ENCODE data around the gene DPH2. TPM values are rescaled to one million over a fixed set of nuclear protein-coding genes. Genes with fewer than 3 reads are reported as not detected.

The DPH2 gene
- total RNA-seq, 1 donor from 2014 or later, result 9.5 TPM

DNA sequence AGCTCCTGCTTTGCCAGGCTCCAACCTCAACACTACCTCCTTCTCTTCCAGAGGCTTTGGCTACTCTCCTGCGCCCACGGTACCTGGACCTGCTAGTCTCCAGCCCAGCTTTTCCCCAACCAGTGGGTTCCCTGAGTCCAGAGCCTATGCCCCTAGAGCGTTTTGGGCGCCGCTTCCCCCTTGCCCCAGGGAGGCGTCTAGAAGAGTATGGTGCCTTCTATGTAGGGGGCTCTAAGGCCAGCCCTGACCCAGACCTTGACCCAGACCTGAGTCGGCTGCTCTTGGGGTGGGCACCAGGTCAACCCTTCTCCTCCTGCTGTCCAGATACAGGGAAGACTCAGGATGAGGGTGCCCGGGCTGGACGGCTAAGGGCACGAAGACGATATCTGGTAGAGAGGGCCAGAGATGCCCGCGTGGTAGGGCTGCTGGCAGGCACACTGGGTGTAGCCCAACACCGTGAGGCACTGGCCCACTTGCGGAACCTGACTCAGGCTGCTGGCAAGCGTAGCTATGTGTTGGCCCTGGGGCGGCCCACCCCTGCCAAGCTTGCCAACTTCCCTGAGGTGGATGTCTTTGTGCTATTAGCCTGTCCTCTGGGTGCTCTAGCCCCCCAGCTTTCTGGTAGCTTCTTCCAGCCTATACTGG lies 1.6 kb downstream of the DPH2 start:
- H3F3A ChIP-seq (ENCODE audit: low read depth), result peaks cover 30% of the 10 kb centered on the region
- H3K27me3 ChIP-seq, result no peaks in the 10 kb centered on the region
- H3K4me3 Mint-ChIP-seq, result peak overlapping the region; percentile 96
- H3K4me2 ChIP-seq, result no peak overlapping the region
- DNase-seq (ENCODE audit: low spot score), result no peak
- H3K9me3 Mint-ChIP-seq, result no peaks in the 10 kb centered on the region
- no peak overlapping the region for H3K27ac Mint-ChIP-seq
- H2AFZ ChIP-seq (replicated peaks), result no peak overlapping the region
- no peaks in the 10 kb centered on the region for H3K9me3 ChIP-seq (ENCODE audit: low read depth)
- TF ChIP-seq, protein P1, sequence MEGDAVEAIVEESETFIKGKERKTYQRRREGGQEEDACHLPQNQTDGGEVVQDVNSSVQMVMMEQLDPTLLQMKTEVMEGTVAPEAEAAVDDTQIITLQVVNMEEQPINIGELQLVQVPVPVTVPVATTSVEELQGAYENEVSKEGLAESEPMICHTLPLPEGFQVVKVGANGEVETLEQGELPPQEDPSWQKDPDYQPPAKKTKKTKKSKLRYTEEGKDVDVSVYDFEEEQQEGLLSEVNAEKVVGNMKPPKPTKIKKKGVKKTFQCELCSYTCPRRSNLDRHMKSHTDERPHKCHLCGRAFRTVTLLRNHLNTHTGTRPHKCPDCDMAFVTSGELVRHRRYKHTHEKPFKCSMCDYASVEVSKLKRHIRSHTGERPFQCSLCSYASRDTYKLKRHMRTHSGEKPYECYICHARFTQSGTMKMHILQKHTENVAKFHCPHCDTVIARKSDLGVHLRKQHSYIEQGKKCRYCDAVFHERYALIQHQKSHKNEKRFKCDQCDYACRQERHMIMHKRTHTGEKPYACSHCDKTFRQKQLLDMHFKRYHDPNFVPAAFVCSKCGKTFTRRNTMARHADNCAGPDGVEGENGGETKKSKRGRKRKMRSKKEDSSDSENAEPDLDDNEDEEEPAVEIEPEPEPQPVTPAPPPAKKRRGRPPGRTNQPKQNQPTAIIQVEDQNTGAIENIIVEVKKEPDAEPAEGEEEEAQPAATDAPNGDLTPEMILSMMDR (IDR thresholded peaks at IDR 0.05), result no peak
- TF ChIP-seq EZH2phosphoT487 (IDR thresholded peaks at IDR 0.05), result no peak
- no peak for TF ChIP-seq EZH2 (IDR thresholded peaks at IDR 0.05)
- peaks cover 27% of the 10 kb centered on the region for H3K79me2 ChIP-seq (ENCODE audit: low read depth)
- H3K36me3 ChIP-seq, result no peaks in the 10 kb centered on the region
- H3K9ac ChIP-seq, result no peak overlapping the region
- peaks cover 18% of the 10 kb centered on the region for H4K20me1 ChIP-seq (ENCODE audit: low read depth)
- peaks cover 34% of the 10 kb centered on the region for H3K4me1 Mint-ChIP-seq
- peaks cover 7% of the 10 kb centered on the region for H3K36me3 Mint-ChIP-seq
- peaks cover 7% of the 10 kb centered on the region for H3K4me1 ChIP-seq
- H3K4me3 ChIP-seq, result no peak overlapping the region
- H3K27me3 Mint-ChIP-seq (ENCODE audit: insufficient read depth, low read depth), result no peaks in the 10 kb centered on the region
- H3K27ac ChIP-seq, result no peak overlapping the region

GRCh38 chr1:43973981-43974442 lies 4.2 kb downstream of the DPH2 start:
- Histone ChIP-seq H3F3A (ENCODE audit: low read depth) (peaks cover 42% of the 10 kb centered on the region), H3K4me2 (peak overlapping the region; percentile 100), H3K79me2 (ENCODE audit: low read depth) (peaks cover 31% of the 10 kb centered on the region), H3K4me3 (peak overlapping the region; percentile 80), H2AFZ (replicated peaks) (peak overlapping the region; percentile 92), H3K9me3 (ENCODE audit: low read depth) (no peaks in the 10 kb centered on the region), H3K27me3 (no peaks in the 10 kb centered on the region), H4K20me1 (ENCODE audit: low read depth) (peaks cover 31% of the 10 kb centered on the region), H3K4me1 (peaks cover 7% of the 10 kb centered on the region), H3K27ac (no peak overlapping the region), H3K9ac (no peak overlapping the region), H3K36me3 (no peaks in the 10 kb centered on the region)
- Mint-ChIP-seq H3K27me3 (ENCODE audit: insufficient read depth, low read depth) (peaks cover 4% of the 10 kb centered on the region), H3K36me3 (peaks cover 7% of the 10 kb centered on the region), H3K4me3 (peak overlapping the region; percentile 97), H3K9me3 (no peaks in the 10 kb centered on the region), H3K4me1 (peaks cover 51% of the 10 kb centered on the region), H3K27ac (no peak overlapping the region)
- no peak for DNase-seq (ENCODE audit: low spot score)
- TF ChIP-seq EZH2 (IDR thresholded peaks at IDR 0.05), result no peak
- TF ChIP-seq, protein P1 (IDR thresholded peaks at IDR 0.05), result no peak
- no peak for TF ChIP-seq EZH2phosphoT487 (IDR thresholded peaks at IDR 0.05)

DNA sequence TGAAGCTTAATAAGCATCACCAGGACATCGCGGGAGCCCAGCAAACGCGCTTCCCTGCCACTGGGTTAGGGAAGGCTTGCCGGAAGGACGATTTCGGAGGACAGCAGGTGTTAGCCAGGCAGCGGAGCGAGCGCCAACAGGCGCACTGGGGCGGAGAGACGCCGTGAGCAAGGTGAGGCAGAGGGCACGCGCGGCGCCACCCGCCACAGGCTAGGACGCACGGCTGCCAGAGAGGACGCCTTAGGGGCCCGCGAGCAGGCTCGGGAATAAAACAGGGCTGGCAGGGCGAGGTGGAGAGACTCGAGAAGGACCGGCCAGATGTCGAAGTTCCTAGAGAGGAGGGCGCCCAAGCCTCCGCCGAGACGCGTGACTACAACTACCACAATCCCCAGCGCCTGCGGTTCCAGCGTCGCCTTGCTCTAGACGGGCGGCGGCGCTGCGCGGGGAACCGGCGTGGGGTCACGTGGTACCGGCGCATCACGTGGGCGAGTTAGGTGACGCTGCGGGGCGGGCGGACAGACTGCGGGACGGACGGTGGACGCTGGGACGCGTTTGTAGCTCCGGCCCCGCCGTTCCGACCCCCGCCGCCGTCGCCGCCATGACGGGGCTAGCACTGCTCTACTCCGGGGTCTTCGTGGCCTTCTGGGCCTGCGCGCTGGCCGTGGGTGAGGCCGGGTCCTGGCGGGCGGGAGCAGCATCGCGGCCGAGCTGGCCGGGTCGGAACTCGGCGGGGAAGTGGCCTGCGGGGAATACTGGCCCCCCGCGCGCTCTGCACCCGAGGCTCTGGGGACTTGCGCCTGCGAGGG lies 4.8 kb downstream of the DPH2 start, which contains the start of gene ATP6V0B:
Gene ATP6V0B, plus strand, starts transcription at position 518 of the 806 bp plus-strand sequence. Its CDS starts 81 bp downstream, at position 599.
- peaks cover 7% of the 10 kb centered on the region for H3K4me1 ChIP-seq
- H3K9me3 Mint-ChIP-seq, result no peaks in the 10 kb centered on the region
- peaks cover 40% of the 10 kb centered on the region for H3F3A ChIP-seq (ENCODE audit: low read depth)

More for the DNA sequence above, 4.8 kb downstream of the DPH2 start, which contains the start of gene ATP6V0B:
- Histone ChIP-seq H3K36me3 (no peaks in the 10 kb centered on the region), H3K27me3 (no peaks in the 10 kb centered on the region), H3K27ac (no peak within 1 kb of the TSS), H3K4me2 (peak within 1 kb of the TSS; percentile 100), H4K20me1 (ENCODE audit: low read depth) (peaks cover 31% of the 10 kb centered on the region), H3K79me2 (ENCODE audit: low read depth) (peaks cover 34% of the 10 kb centered on the region), H3K4me3 (peak within 1 kb of the TSS; percentile 80), H2AFZ (replicated peaks) (peak within 1 kb of the TSS; percentile 92), H3K9ac (peak within 1 kb of the TSS; percentile 85), H3K9me3 (ENCODE audit: low read depth) (no peaks in the 10 kb centered on the region)
- Mint-ChIP-seq H3K27ac (no peak within 1 kb of the TSS), H3K4me1 (peaks cover 51% of the 10 kb centered on the region), H3K4me3 (peak within 1 kb of the TSS; percentile 97), H3K27me3 (ENCODE audit: insufficient read depth, low read depth) (peaks cover 4% of the 10 kb centered on the region), H3K36me3 (peaks cover 7% of the 10 kb centered on the region)
- TF ChIP-seq, protein P1 (IDR thresholded peaks at IDR 0.05), result no peak
- TF ChIP-seq EZH2 (IDR thresholded peaks at IDR 0.05) (no peak), EZH2phosphoT487 (IDR thresholded peaks at IDR 0.05) (no peak)
- peak; percentile 98 for DNase-seq (ENCODE audit: low spot score)

All from neural progenitor cell (in vitro differentiated cells).